PC-3 (cell line): ENCODE measurements around the gene CNGA1. TPM values are rescaled to one million over a fixed set of nuclear protein-coding genes. Genes with fewer than 3 reads are reported as not detected.

Source experiments
- ATAC-seq: fragments of 200-7000 bp; cut with Tn5 transposase; 2 replicates; pipeline ENCODE4 v1.9.1; 2020; ENCODE audit warnings: mild to moderate bottlenecking, moderate library complexity
- BruUV-seq: library from RNA; stranded (reverse); fragments of 400-500 nt; replicated peaks from 2 replicates; lab custom pipeline; 2021; lab: Mats Ljungman, UMichigan
- CTCF ChIA-PET: fragments of 300-600 bp; sonication (Branson Sonifier 250); formaldehyde crosslinking; loops from one replicate; lab custom pipeline; 2022; ENCODE audit warnings: antibody characterized with exemption; lab: Charles Lee
- POLR2A ChIA-PET: fragments of 300-600 bp; sonication (Branson Sonifier 250); formaldehyde crosslinking; loops from one replicate; lab custom pipeline; 2022; ENCODE audit warnings: antibody characterized with exemption; ENCODE audit not compliant: unreplicated experiment; lab: Charles Lee
- DNase-seq: peaks from one replicate; pipeline ENCODE4 v3.0.0-alpha.2; 2015
- H2AFZ ChIP-seq: fragments of 300-600 bp; sonication (generic); 2 replicates; pipeline ENCODE4 v1.6.0; 2016; ENCODE audit warnings: antibody characterized with exemption, low read length
- H3F3A ChIP-seq: fragments of 300-600 bp; sonication (generic); one replicate; pipeline ENCODE4 v1.6.0; 2017; ENCODE audit warnings: antibody characterized with exemption, low read length, control low read depth, mild to moderate bottlenecking; ENCODE audit not compliant: unreplicated experiment
- H3K27ac ChIP-seq: fragments of 300-600 bp; sonication (generic); 2 replicates; pipeline ENCODE4 v1.5.1; 2016; ENCODE audit warnings: mild to moderate bottlenecking, low read length
- H3K27me3 ChIP-seq: fragments of 300-600 bp; sonication (generic); 2 replicates; pipeline ENCODE4 v1.6.1; 2016; ENCODE audit warnings: low read length, mixed read lengths
- H3K36me3 ChIP-seq: fragments of 300-600 bp; sonication (generic); 2 replicates; pipeline ENCODE4 v1.6.1; 2016; ENCODE audit warnings: low read depth, mixed run types, low read length, mixed read lengths
- H3K4me1 ChIP-seq: fragments of 300-600 bp; sonication (generic); 2 replicates; pipeline ENCODE4 v1.5.1; 2016; ENCODE audit warnings: low read length; ENCODE audit not compliant: insufficient read depth
- H3K4me2 ChIP-seq: fragments of 300-600 bp; sonication (generic); 2 replicates; pipeline ENCODE4 v1.6.0; 2016; ENCODE audit warnings: low read length
- H3K4me3 ChIP-seq: fragments of 300-600 bp; sonication (generic); 2 replicates; pipeline ENCODE4 v1.5.1; 2016; ENCODE audit warnings: mild to moderate bottlenecking, low read length, mixed read lengths
- H3K79me2 ChIP-seq: fragments of 300-600 bp; sonication (generic); 2 replicates; pipeline ENCODE4 v1.6.1; 2017; ENCODE audit warnings: low read length, mixed read lengths
- H3K9ac ChIP-seq: fragments of 300-600 bp; sonication (generic); 2 replicates; pipeline ENCODE4 v1.6.0; 2016; ENCODE audit warnings: mild to moderate bottlenecking, low read length
- H3K9me2 ChIP-seq: fragments of 300-600 bp; sonication (generic); replicated peaks from 2 replicates; pipeline ENCODE4 v1.6.1; 2016; ENCODE audit warnings: mixed run types, low read length, mixed read lengths
- H3K9me3 ChIP-seq: fragments of 300-600 bp; sonication (generic); 2 replicates; pipeline ENCODE4 v1.6.1; 2016; ENCODE audit warnings: low read length, mixed read lengths
- H4K20me1 ChIP-seq: fragments of 300-600 bp; sonication (generic); 2 replicates; pipeline ENCODE4 v1.6.1; 2016; ENCODE audit warnings: low read length, mixed read lengths
- EZH2 ChIP-seq: fragments of 300-600 bp; sonication (generic); IDR thresholded peaks from one replicate; pipeline ENCODE4 v1.6.1; 2017; ENCODE audit warnings: antibody characterized with exemption, mild to moderate bottlenecking, low read length; ENCODE audit not compliant: unreplicated experiment
- EZH2phosphoT487 ChIP-seq: fragments of 300-600 bp; sonication (generic); IDR thresholded peaks from 2 replicates; pipeline ENCODE4 v1.6.1; 2018; ENCODE audit warnings: mild to moderate bottlenecking, antibody characterized with exemption, low read length, borderline replicate concordance
- intact Hi-C: fragments of 100-400 bp; cut with micrococcal nuclease; formaldehyde crosslinking; loops from 2 replicates; pipeline ENCODE4 v1.9.0; 2023
- total RNA-seq: library from RNA; depleted of rRNA; stranded (reverse); fragments of >200 nt; gene quantifications from 2 replicates; pipeline ENCODE4 v1.2.3, GENCODE V29; 2014
- TF ChIP-seq, protein P1 (sequence below): fragments of 300-600 bp; sonication (generic); conservative IDR thresholded peaks from 2 replicates; pipeline ENCODE4 v1.5.1; 2017; ENCODE audit warnings: antibody characterized with exemption, low read depth, mild to moderate bottlenecking, low read length

CNGA1 gene
- total RNA-seq, 1 experiment from 2014 or later, result 1.1 TPM

GRCh38 chr4:48028696-48029095 lies 12.2 kb upstream of the CNGA1 start:
- Histone ChIP-seq H3K36me3 (peaks cover 26% of the 10 kb centered on the region), H3K79me2 (no peaks in the 10 kb centered on the region), H3K27me3 (no peaks in the 10 kb centered on the region), H4K20me1 (no peaks in the 10 kb centered on the region), H3F3A (no peaks in the 10 kb centered on the region), H3K9me2 (no peaks in the 10 kb centered on the region), H3K4me3 (no peak overlapping the region), H3K4me2 (no peak overlapping the region), H3K4me1 (peaks cover 11% of the 10 kb centered on the region), H3K9ac (no peak overlapping the region), H2AFZ (no peak overlapping the region), H3K9me3 (no peaks in the 10 kb centered on the region), H3K27ac (no peak overlapping the region)
- no peak for TF ChIP-seq EZH2
- no peak for TF ChIP-seq EZH2phosphoT487
- TF ChIP-seq, protein P1, sequence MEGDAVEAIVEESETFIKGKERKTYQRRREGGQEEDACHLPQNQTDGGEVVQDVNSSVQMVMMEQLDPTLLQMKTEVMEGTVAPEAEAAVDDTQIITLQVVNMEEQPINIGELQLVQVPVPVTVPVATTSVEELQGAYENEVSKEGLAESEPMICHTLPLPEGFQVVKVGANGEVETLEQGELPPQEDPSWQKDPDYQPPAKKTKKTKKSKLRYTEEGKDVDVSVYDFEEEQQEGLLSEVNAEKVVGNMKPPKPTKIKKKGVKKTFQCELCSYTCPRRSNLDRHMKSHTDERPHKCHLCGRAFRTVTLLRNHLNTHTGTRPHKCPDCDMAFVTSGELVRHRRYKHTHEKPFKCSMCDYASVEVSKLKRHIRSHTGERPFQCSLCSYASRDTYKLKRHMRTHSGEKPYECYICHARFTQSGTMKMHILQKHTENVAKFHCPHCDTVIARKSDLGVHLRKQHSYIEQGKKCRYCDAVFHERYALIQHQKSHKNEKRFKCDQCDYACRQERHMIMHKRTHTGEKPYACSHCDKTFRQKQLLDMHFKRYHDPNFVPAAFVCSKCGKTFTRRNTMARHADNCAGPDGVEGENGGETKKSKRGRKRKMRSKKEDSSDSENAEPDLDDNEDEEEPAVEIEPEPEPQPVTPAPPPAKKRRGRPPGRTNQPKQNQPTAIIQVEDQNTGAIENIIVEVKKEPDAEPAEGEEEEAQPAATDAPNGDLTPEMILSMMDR, result no peak
- no TSS peak for BruUV-seq
- ChIA-PET POLR2A (no interaction called here), CTCF (no interaction called here)
- DNase-seq (no peak), ATAC-seq (no peak)
- intact Hi-C loops, result no loop called here

GRCh38 chr4:48027653-48028052 lies 11.2 kb upstream of the CNGA1 start:
- H3F3A ChIP-seq, result no peaks in the 10 kb centered on the region
- no peak for ATAC-seq
- H2AFZ ChIP-seq, result no peak overlapping the region
- no peak overlapping the region for H3K4me3 ChIP-seq
- DNase-seq, result no peak
- no peak overlapping the region for H3K27ac ChIP-seq
- H3K4me1 ChIP-seq, result peaks cover 6% of the 10 kb centered on the region
- intact Hi-C loops, result no loop called here
- no peak overlapping the region for H3K4me2 ChIP-seq
- BruUV-seq, result no TSS peak
- no peak overlapping the region for H3K9ac ChIP-seq
- H3K27me3 ChIP-seq, result no peaks in the 10 kb centered on the region
- no peaks in the 10 kb centered on the region for H3K9me3 ChIP-seq
- no peaks in the 10 kb centered on the region for H4K20me1 ChIP-seq
- H3K36me3 ChIP-seq, result peaks cover 26% of the 10 kb centered on the region
- TF ChIP-seq EZH2 (no peak), EZH2phosphoT487 (no peak)
- TF ChIP-seq, protein P1, result no peak
- no peaks in the 10 kb centered on the region for H3K9me2 ChIP-seq
- ChIA-PET CTCF (no interaction called here), POLR2A (no interaction called here)
- no peaks in the 10 kb centered on the region for H3K79me2 ChIP-seq

GRCh38 chr4:48025005-48025404 lies 8.5 kb upstream of the CNGA1 start:
- no peaks in the 10 kb centered on the region for H3K9me2 ChIP-seq
- no peaks in the 10 kb centered on the region for H3K27me3 ChIP-seq
- no peak for DNase-seq
- BruUV-seq, result no TSS peak
- no peak overlapping the region for H3K27ac ChIP-seq
- no peak overlapping the region for H3K4me3 ChIP-seq
- no peak overlapping the region for H3K4me2 ChIP-seq
- ChIA-PET POLR2A (no interaction called here), CTCF (no interaction called here)
- intact Hi-C loops, result no loop called here
- no peaks in the 10 kb centered on the region for H3K4me1 ChIP-seq
- H4K20me1 ChIP-seq, result no peaks in the 10 kb centered on the region
- ATAC-seq, result no peak; the same call in 1 of the 2 replicates
- H3K9me3 ChIP-seq, result no peaks in the 10 kb centered on the region
- H3K36me3 ChIP-seq, result peaks cover 26% of the 10 kb centered on the region
- no peak overlapping the region for H2AFZ ChIP-seq
- no peaks in the 10 kb centered on the region for H3F3A ChIP-seq
- TF ChIP-seq EZH2phosphoT487 (no peak), EZH2 (no peak)
- TF ChIP-seq, protein P1, result no peak
- H3K9ac ChIP-seq, result no peak overlapping the region
- H3K79me2 ChIP-seq, result peaks cover 7% of the 10 kb centered on the region
